Activated naive CD4-positive, alpha-beta T cell treated with anti-CD3 and anti-CD28 coated beads, Interleukin-2, amount 10 ng/mL, durations not matched to agents 7 days and 5 days (primary cell): ENCODE measurements around the gene UGP2.
"Not testable (repeated sequence)": the region's sequence is repeated elsewhere in the genome, so short reads cannot be mapped to it uniquely, and the experiment has no call there.

Experiments used
- CTCF ChIA-PET: fragments of 350-600 bp; sonication (Branson Sonifier 250); formaldehyde crosslinking; loops from one replicate; lab custom pipeline; 2021; ENCODE audit warnings: antibody characterized with exemption; lab: Charles Lee
- DNase-seq: peaks from one replicate; pipeline ENCODE4 v3.0.0-alpha.2; 2020
- H3K27ac Mint-ChIP-seq: one replicate; pipeline ENCODE4 v1.8.0; 2021; ENCODE audit warnings: mild to moderate bottlenecking, moderate library complexity, mixed read lengths
- H3K27me3 Mint-ChIP-seq: one replicate; pipeline ENCODE4 v1.8.0; 2021; ENCODE audit warnings: mild to moderate bottlenecking, mixed read lengths
- H3K36me3 Mint-ChIP-seq: one replicate; pipeline ENCODE4 v1.8.0; 2021; ENCODE audit warnings: mixed read lengths
- H3K4me1 Mint-ChIP-seq: one replicate; pipeline ENCODE4 v1.8.0; 2021; ENCODE audit warnings: mixed read lengths
- H3K4me3 Mint-ChIP-seq: one replicate; pipeline ENCODE4 v1.8.0; 2021; ENCODE audit warnings: mild to moderate bottlenecking, moderate library complexity, mixed read lengths
- H3K9me3 Mint-ChIP-seq: one replicate; pipeline ENCODE4 v1.8.0; 2021; ENCODE audit warnings: mixed read lengths

The UGP2 gene

DNA sequence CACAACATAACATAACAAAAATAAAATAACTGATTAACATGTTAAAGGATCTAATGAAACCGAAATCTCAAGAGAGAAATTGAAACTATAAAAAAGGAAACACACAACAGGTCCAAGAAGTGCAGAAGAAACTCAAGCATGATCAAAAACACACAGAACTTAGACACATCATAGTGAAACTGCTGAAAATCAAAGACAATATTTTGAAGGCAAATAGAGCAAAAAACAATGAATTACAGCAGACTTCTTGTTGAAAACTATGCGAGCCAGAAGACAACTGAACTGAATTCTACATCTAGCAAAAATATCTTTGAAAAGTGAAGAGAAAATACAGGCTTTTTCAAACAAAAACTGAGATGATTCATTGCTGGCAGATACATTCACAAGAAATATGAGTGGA is 61.3 kb downstream of the UGP2 start:
- Mint-ChIP-seq H3K4me3 (no peak overlapping the region), H3K27ac (no peak overlapping the region), H3K27me3 (no peaks in the 10 kb centered on the region), H3K4me1 (peaks cover 6% of the 10 kb centered on the region), H3K9me3 (peaks cover 27% of the 10 kb centered on the region), H3K36me3 (peaks cover 81% of the 10 kb centered on the region)
- no peak for DNase-seq
- CTCF ChIA-PET = no interaction called here

DNA sequence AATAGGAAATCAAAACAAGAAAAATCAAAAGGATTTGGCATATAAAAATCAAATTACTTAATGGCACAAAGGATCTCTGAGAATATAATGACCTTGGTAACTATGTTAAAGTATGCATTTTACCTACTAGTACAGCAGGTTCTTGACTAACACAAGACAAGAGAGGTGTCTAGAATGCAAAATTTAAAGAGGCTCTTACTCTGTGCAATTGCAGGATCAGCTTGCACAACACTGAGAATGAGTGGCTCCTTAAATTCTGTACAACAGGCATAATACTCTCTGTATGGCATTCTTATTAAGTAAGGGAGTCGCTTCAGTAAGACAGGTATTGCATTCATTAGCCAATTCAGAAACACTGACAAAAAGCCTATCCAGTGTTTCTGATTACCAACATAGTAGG is 72.6 kb downstream of the UGP2 start:
- CTCF ChIA-PET = no interaction called here
- H3K9me3 Mint-ChIP-seq = no peaks in the 10 kb centered on the region
- no peak for DNase-seq
- no peak overlapping the region for H3K27ac Mint-ChIP-seq
- H3K27me3 Mint-ChIP-seq = no peaks in the 10 kb centered on the region
- no peaks in the 10 kb centered on the region for H3K4me1 Mint-ChIP-seq
- no peak overlapping the region for H3K4me3 Mint-ChIP-seq
- peaks cover 47% of the 10 kb centered on the region for H3K36me3 Mint-ChIP-seq

DNA sequence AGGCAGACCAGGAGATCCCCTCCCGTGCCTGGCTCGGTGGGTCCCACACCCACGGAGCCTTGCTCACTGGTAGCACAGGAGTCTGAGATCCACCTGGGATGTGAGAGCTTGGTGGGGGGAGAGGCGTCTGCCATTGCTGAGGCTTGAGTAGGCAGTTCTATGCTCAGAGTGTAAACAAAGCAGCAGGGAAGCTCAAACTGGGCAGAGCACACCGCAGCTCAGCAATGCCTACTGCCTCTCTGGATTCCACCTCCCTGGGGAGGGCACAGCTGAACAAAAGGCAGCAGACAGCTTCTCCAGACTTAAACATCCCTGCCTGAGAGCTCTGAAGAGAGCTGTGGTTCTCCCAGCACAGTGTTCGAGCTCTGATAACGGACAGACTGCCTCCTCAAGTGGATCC is 85.1 kb downstream of the UGP2 start:
- Mint-ChIP-seq H3K36me3 (peaks cover 69% of the 10 kb centered on the region), H3K4me1 (no peaks in the 10 kb centered on the region), H3K4me3 (no peak overlapping the region), H3K27ac (no peak overlapping the region), H3K27me3 (no peaks in the 10 kb centered on the region), H3K9me3 (peaks cover 8% of the 10 kb centered on the region)
- no peak for DNase-seq
- CTCF ChIA-PET = no interaction called here

DNA sequence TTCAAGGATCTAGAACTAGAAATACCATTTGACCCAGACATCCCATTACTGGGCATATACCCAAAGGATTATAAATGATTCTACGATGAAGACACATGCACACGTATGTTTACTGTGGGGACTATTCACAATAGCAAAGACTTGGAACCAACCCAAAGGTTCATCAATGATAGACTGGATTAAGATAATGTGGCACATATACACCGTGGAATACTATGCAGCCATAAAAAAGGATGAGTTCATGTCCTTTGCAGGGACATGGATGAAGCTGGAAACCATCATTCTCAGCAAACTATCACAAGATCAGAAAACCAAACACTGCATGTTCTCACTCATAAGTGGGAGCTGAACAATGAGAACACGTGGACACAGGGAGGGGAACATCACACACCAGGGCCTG is 90.4 kb downstream of the UGP2 start:
- H3K27ac Mint-ChIP-seq, DNase-seq, CTCF ChIA-PET, H3K4me1 Mint-ChIP-seq, H3K4me3 Mint-ChIP-seq, H3K27me3 Mint-ChIP-seq: not testable (repeated sequence)
- peaks cover 12% of the 10 kb centered on the region for H3K9me3 Mint-ChIP-seq
- H3K36me3 Mint-ChIP-seq = peaks cover 65% of the 10 kb centered on the region
